ENCODE results near the gene SORCS2.

DNA sequence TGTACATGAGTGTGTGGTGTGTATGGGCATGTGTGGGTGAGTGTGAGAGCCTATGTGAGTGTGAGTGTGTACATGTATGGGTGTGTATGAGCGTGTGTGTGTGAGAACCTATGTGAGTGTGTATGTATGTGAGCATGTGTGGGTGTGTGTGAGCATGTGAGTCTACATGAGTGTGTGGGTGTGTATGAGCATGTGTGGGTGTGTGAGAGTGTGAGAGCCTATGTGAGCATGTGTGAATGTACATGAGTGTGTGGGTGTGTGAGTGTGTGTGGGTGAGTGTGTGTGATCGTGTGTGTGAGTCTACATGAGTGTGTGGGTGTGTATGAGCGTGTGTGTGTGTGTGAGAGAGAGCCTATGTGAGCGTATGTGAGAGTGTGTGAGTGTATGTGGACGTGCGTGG, 447.8 kb downstream of the SORCS2 start:
- TF ChIP-seq, protein P1, sequence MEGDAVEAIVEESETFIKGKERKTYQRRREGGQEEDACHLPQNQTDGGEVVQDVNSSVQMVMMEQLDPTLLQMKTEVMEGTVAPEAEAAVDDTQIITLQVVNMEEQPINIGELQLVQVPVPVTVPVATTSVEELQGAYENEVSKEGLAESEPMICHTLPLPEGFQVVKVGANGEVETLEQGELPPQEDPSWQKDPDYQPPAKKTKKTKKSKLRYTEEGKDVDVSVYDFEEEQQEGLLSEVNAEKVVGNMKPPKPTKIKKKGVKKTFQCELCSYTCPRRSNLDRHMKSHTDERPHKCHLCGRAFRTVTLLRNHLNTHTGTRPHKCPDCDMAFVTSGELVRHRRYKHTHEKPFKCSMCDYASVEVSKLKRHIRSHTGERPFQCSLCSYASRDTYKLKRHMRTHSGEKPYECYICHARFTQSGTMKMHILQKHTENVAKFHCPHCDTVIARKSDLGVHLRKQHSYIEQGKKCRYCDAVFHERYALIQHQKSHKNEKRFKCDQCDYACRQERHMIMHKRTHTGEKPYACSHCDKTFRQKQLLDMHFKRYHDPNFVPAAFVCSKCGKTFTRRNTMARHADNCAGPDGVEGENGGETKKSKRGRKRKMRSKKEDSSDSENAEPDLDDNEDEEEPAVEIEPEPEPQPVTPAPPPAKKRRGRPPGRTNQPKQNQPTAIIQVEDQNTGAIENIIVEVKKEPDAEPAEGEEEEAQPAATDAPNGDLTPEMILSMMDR (IDR thresholded peaks at IDR 0.05): no peak
- TF ChIP-seq EP300 (IDR thresholded peaks at IDR 0.05): no peak
- no peak for TF ChIP-seq POLR2AphosphoS5 (IDR thresholded peaks at IDR 0.05)
- TF ChIP-seq POLR2A (IDR thresholded peaks at IDR 0.05): no peak
